ENCODE measurements around the gene TTC4.

The TTC4 gene

GRCh38 chr1:54715493-54716298 lies at the start of gene TTC4:
TSS of gene TTC4 (plus strand) at chr1:54715861. CDS start at chr1:54715909, 48 bp downstream.
- DNase-seq, result peak; percentile 81

GRCh38 chr1:54666333-54666732 lies 49.3 kb upstream of the TTC4 start:
- no peak for DNase-seq

GRCh38 chr1:54667797-54668196 lies 47.9 kb upstream of the TTC4 start:
- DNase-seq, result no peak

GRCh38 chr1:54668567-54668966 lies 47.1 kb upstream of the TTC4 start:
- no peak for DNase-seq

- peak; percentile 59 for DNase-seq
Measured at GRCh38 chr1:54671985-54672608, 43.6 kb upstream of the TTC4 start.

- DNase-seq, result no peak
Measured at GRCh38 chr1:54678776-54679643, 36.7 kb upstream of the TTC4 start.

GRCh38 chr1:54679706-54680105 lies 36.0 kb upstream of the TTC4 start:
- no peak for DNase-seq

- no peak for DNase-seq
Measured at GRCh38 chr1:54680387-54680786, 35.3 kb upstream of the TTC4 start.

- no peak for DNase-seq
Measured at GRCh38 chr1:54681358-54681757, 34.3 kb upstream of the TTC4 start.

- no peak for DNase-seq
Measured at GRCh38 chr1:54683453-54683852, 32.2 kb upstream of the TTC4 start.

GRCh38 chr1:54685335-54685905 lies 30.2 kb upstream of the TTC4 start:
- no peak for DNase-seq

GRCh38 chr1:54686155-54686554 lies 29.5 kb upstream of the TTC4 start:
- DNase-seq, result no peak

GRCh38 chr1:54694771-54695170 lies 20.9 kb upstream of the TTC4 start:
- DNase-seq, result no peak

- no peak for DNase-seq
Measured at GRCh38 chr1:54695221-54695620, 20.4 kb upstream of the TTC4 start.

- no peak for DNase-seq
Measured at GRCh38 chr1:54695764-54696163, 19.9 kb upstream of the TTC4 start.

- no peak for DNase-seq
Measured at GRCh38 chr1:54696262-54696661, 19.4 kb upstream of the TTC4 start.

GRCh38 chr1:54697896-54698295 lies 17.8 kb upstream of the TTC4 start:
- DNase-seq, result no peak

GRCh38 chr1:54698346-54698745 lies 17.3 kb upstream of the TTC4 start:
- no peak for DNase-seq

GRCh38 chr1:54699936-54700525 lies 15.6 kb upstream of the TTC4 start:
- DNase-seq, result no peak

GRCh38 chr1:54701066-54701465 lies 14.6 kb upstream of the TTC4 start:
- no peak for DNase-seq

GRCh38 chr1:54701996-54702395 lies 13.7 kb upstream of the TTC4 start:
- no peak for DNase-seq

- no peak for DNase-seq
Measured at GRCh38 chr1:54703471-54703870, 12.2 kb upstream of the TTC4 start.

- no peak for DNase-seq
Measured at GRCh38 chr1:54705153-54705552, 10.5 kb upstream of the TTC4 start.
